Activated T-cell treated with anti-CD3 and anti-CD28 coated beads, Interleukin-2, amount 50 U/mL, for 72 hours (primary cell): ENCODE measurements around the gene INTS13. TPM values are rescaled to one million over a fixed set of nuclear protein-coding genes. Genes with fewer than 3 reads are reported as not detected.
"Not testable (repeated sequence)": the region's sequence is repeated elsewhere in the genome, so short reads cannot be mapped to it uniquely, and the experiment has no call there.

Source experiments
- ATAC-seq, 2 donors: fragments of 150-1000 bp; cut with Tn5 transposase; replicated peaks in 1 of 2; 2 replicates each; pipeline ENCODE4 v1.10.0; 2021; ENCODE audit warnings: moderate library complexity in 2 of 2, mild to moderate bottlenecking in 1 of 2
- DNase-seq, 2 donors: peaks; one replicate each; pipeline ENCODE4 v3.0.0; 2021 to 2022; ENCODE audit warnings: mixed read lengths in 1 of 2
- H3K27ac Mint-ChIP-seq: one replicate; pipeline ENCODE4 v1.8.0; 2022; ENCODE audit warnings: mild to moderate bottlenecking, moderate library complexity, mixed read lengths
- H3K27me3 Mint-ChIP-seq: one replicate; pipeline ENCODE4 v1.8.0; 2022; ENCODE audit warnings: low read depth, mixed read lengths
- H3K36me3 Mint-ChIP-seq, 2 donors: one replicate each; pipeline ENCODE4 v1.8.0; 2022; ENCODE audit warnings: mixed read lengths in 2 of 2, mild to moderate bottlenecking in 1 of 2; ENCODE audit not compliant: insufficient read depth in 2 of 2
- H3K4me1 Mint-ChIP-seq: one replicate; pipeline ENCODE4 v1.8.0; 2022; ENCODE audit warnings: low read depth, mixed read lengths
- H3K4me3 Mint-ChIP-seq, 2 donors: one replicate each; pipeline ENCODE4 v1.8.0; 2022; ENCODE audit warnings: mild to moderate bottlenecking in 2 of 2, mixed read lengths in 2 of 2, moderate library complexity in 2 of 2
- H3K9me3 Mint-ChIP-seq, 2 donors: one replicate each; pipeline ENCODE4 v1.8.0; 2022; ENCODE audit warnings: mixed read lengths in 2 of 2
- total RNA-seq, 2 donors: library from RNA; stranded (reverse); gene quantifications; one replicate each; pipeline ENCODE4 v1.2.3, GENCODE V29; 2022

Gene INTS13
- total RNA-seq, 2 donors from 2014 or later = 35.2 to 45.8 TPM

- no peak for ATAC-seq
- H3K27ac Mint-ChIP-seq = no peak overlapping the region
- H3K4me3 Mint-ChIP-seq = no peak overlapping the region
- no peaks in the 10 kb centered on the region for H3K9me3 Mint-ChIP-seq
- H3K36me3 Mint-ChIP-seq = no peaks in the 10 kb centered on the region
- peaks cover 18% of the 10 kb centered on the region for H3K4me1 Mint-ChIP-seq
- DNase-seq = no peak
- H3K27me3 Mint-ChIP-seq = peaks cover 10% of the 10 kb centered on the region
Observed at GRCh38 chr12:26872625-26873024, 65.2 kb downstream of the INTS13 start.

- Mint-ChIP-seq H3K27me3 (peaks cover 10% of the 10 kb centered on the region), H3K4me1 (peaks cover 24% of the 10 kb centered on the region), H3K4me3 (no peak overlapping the region), H3K36me3 (no peaks in the 10 kb centered on the region), H3K9me3 (no peaks in the 10 kb centered on the region), H3K27ac (no peak overlapping the region)
- DNase-seq = no peak
- ATAC-seq = no peak
Observed at GRCh38 chr12:26871985-26872384, 65.8 kb downstream of the INTS13 start.

GRCh38 chr12:26870491-26871419, 67.0 kb downstream of the INTS13 start:
- Mint-ChIP-seq H3K9me3 (no peaks in the 10 kb centered on the region), H3K27me3 (peaks cover 10% of the 10 kb centered on the region), H3K36me3 (no peaks in the 10 kb centered on the region), H3K4me1 (peaks cover 34% of the 10 kb centered on the region), H3K4me3 (no peak overlapping the region), H3K27ac (no peak overlapping the region)
- DNase-seq = no peak
- no peak for ATAC-seq

GRCh38 chr12:26869908-26870459, 67.8 kb downstream of the INTS13 start:
- peaks cover 41% of the 10 kb centered on the region for H3K4me1 Mint-ChIP-seq
- no peak for DNase-seq
- no peak for ATAC-seq
- H3K36me3 Mint-ChIP-seq = no peaks in the 10 kb centered on the region
- no peaks in the 10 kb centered on the region for H3K9me3 Mint-ChIP-seq
- H3K27me3 Mint-ChIP-seq = peaks cover 17% of the 10 kb centered on the region
- H3K4me3 Mint-ChIP-seq = no peak overlapping the region
- H3K27ac Mint-ChIP-seq = no peak overlapping the region

GRCh38 chr12:26869104-26869494, 68.7 kb downstream of the INTS13 start:
- peaks cover 41% of the 10 kb centered on the region for H3K4me1 Mint-ChIP-seq
- no peaks in the 10 kb centered on the region for H3K9me3 Mint-ChIP-seq
- H3K27me3 Mint-ChIP-seq = peaks cover 17% of the 10 kb centered on the region
- ATAC-seq = no peak
- no peak overlapping the region for H3K27ac Mint-ChIP-seq
- no peak for DNase-seq
- H3K4me3 Mint-ChIP-seq = no peak overlapping the region
- no peaks in the 10 kb centered on the region for H3K36me3 Mint-ChIP-seq

- Mint-ChIP-seq H3K36me3 (no peaks in the 10 kb centered on the region), H3K4me3 (no peak overlapping the region), H3K4me1 (peaks cover 41% of the 10 kb centered on the region), H3K27ac (no peak overlapping the region), H3K9me3 (no peaks in the 10 kb centered on the region), H3K27me3 (peaks cover 17% of the 10 kb centered on the region)
- DNase-seq = no peak
- no peak for ATAC-seq
Observed at GRCh38 chr12:26868447-26869103, 69.2 kb downstream of the INTS13 start.

GRCh38 chr12:26867080-26867479, 70.7 kb downstream of the INTS13 start:
- DNase-seq (no peak), ATAC-seq (peak; percentile 85)
- Mint-ChIP-seq H3K4me3 (peak overlapping the region in 1 of 2 donors; percentile 52), H3K27me3 (peaks cover 17% of the 10 kb centered on the region), H3K36me3 (no peaks in the 10 kb centered on the region), H3K4me1 (peaks cover 41% of the 10 kb centered on the region), H3K27ac (peak overlapping the region; percentile 11), H3K9me3 (no peaks in the 10 kb centered on the region)

GRCh38 chr12:26863515-26863914, 74.3 kb downstream of the INTS13 start:
- Mint-ChIP-seq H3K9me3 (no peaks in the 10 kb centered on the region), H3K36me3 (no peaks in the 10 kb centered on the region), H3K4me3 (no peak overlapping the region), H3K27ac (no peak overlapping the region), H3K4me1 (peaks cover 29% of the 10 kb centered on the region), H3K27me3 (peaks cover 7% of the 10 kb centered on the region)
- DNase-seq (no peak), ATAC-seq (no peak)

GRCh38 chr12:26862787-26863186, 75.0 kb downstream of the INTS13 start:
- H3K4me1 Mint-ChIP-seq = peaks cover 25% of the 10 kb centered on the region

GRCh38 chr12:26861690-26862089, 76.1 kb downstream of the INTS13 start:
- ATAC-seq = no peak

More at GRCh38 chr12:26862787-26863186, 75.0 kb downstream of the INTS13 start:
- not testable (repeated sequence) for DNase-seq, ATAC-seq, H3K36me3 Mint-ChIP-seq, H3K4me3 Mint-ChIP-seq, H3K27ac Mint-ChIP-seq, H3K27me3 Mint-ChIP-seq, H3K9me3 Mint-ChIP-seq

GRCh38 chr12:26857465-26858176, 80.2 kb downstream of the INTS13 start:
- Mint-ChIP-seq H3K9me3 (no peaks in the 10 kb centered on the region), H3K4me3 (no peak overlapping the region), H3K27ac (no peak overlapping the region), H3K27me3 (no peaks in the 10 kb centered on the region), H3K36me3 (no peaks in the 10 kb centered on the region), H3K4me1 (no peaks in the 10 kb centered on the region)
- DNase-seq (no peak), ATAC-seq (no peak)

More at GRCh38 chr12:26861690-26862089, 76.1 kb downstream of the INTS13 start:
- Mint-ChIP-seq H3K4me1 (peaks cover 14% of the 10 kb centered on the region), H3K27ac (no peak overlapping the region), H3K9me3 (no peaks in the 10 kb centered on the region), H3K27me3 (peaks cover 7% of the 10 kb centered on the region), H3K4me3 (no peak overlapping the region), H3K36me3 (no peaks in the 10 kb centered on the region)
- no peak for DNase-seq

GRCh38 chr12:26855337-26855736, 82.4 kb downstream of the INTS13 start:
- Mint-ChIP-seq H3K36me3 (no peaks in the 10 kb centered on the region), H3K27ac (no peak overlapping the region), H3K4me1 (no peaks in the 10 kb centered on the region), H3K9me3 (no peaks in the 10 kb centered on the region), H3K27me3 (no peaks in the 10 kb centered on the region), H3K4me3 (no peak overlapping the region)
- ATAC-seq (peak; percentile 43 to 47), DNase-seq (no peak)
